PC-3 (cell line): Measurements from ENCODE around the gene SIM2. TPM values are rescaled to one million over a fixed set of nuclear protein-coding genes. Genes with fewer than 3 reads are reported as not detected.

ENCODE experiments used
- ATAC-seq: fragments of 200-7000 bp; cut with Tn5 transposase; 2 replicates; pipeline ENCODE4 v1.9.1; 2020; ENCODE audit warnings: mild to moderate bottlenecking, moderate library complexity
- BruUV-seq: library from RNA; stranded (reverse); fragments of 400-500 nt; replicated peaks from 2 replicates; lab custom pipeline; 2021; lab: Mats Ljungman, UMichigan
- CTCF ChIA-PET: fragments of 300-600 bp; sonication (Branson Sonifier 250); formaldehyde crosslinking; loops from one replicate; lab custom pipeline; 2022; ENCODE audit warnings: antibody characterized with exemption; lab: Charles Lee
- POLR2A ChIA-PET: fragments of 300-600 bp; sonication (Branson Sonifier 250); formaldehyde crosslinking; loops from one replicate; lab custom pipeline; 2022; ENCODE audit warnings: antibody characterized with exemption; ENCODE audit not compliant: unreplicated experiment; lab: Charles Lee
- DNase-seq: peaks from one replicate; pipeline ENCODE4 v3.0.0-alpha.2; 2015
- H2AFZ ChIP-seq: fragments of 300-600 bp; sonication (generic); 2 replicates; pipeline ENCODE4 v1.6.0; 2016; ENCODE audit warnings: antibody characterized with exemption, low read length
- H3F3A ChIP-seq: fragments of 300-600 bp; sonication (generic); one replicate; pipeline ENCODE4 v1.6.0; 2017; ENCODE audit warnings: antibody characterized with exemption, low read length, control low read depth, mild to moderate bottlenecking; ENCODE audit not compliant: unreplicated experiment
- H3K27ac ChIP-seq: fragments of 300-600 bp; sonication (generic); 2 replicates; pipeline ENCODE4 v1.5.1; 2016; ENCODE audit warnings: mild to moderate bottlenecking, low read length
- H3K27me3 ChIP-seq: fragments of 300-600 bp; sonication (generic); 2 replicates; pipeline ENCODE4 v1.6.1; 2016; ENCODE audit warnings: low read length, mixed read lengths
- H3K36me3 ChIP-seq: fragments of 300-600 bp; sonication (generic); 2 replicates; pipeline ENCODE4 v1.6.1; 2016; ENCODE audit warnings: low read depth, mixed run types, low read length, mixed read lengths
- H3K4me1 ChIP-seq: fragments of 300-600 bp; sonication (generic); 2 replicates; pipeline ENCODE4 v1.5.1; 2016; ENCODE audit warnings: low read length; ENCODE audit not compliant: insufficient read depth
- H3K4me2 ChIP-seq: fragments of 300-600 bp; sonication (generic); 2 replicates; pipeline ENCODE4 v1.6.0; 2016; ENCODE audit warnings: low read length
- H3K4me3 ChIP-seq: fragments of 300-600 bp; sonication (generic); 2 replicates; pipeline ENCODE4 v1.5.1; 2016; ENCODE audit warnings: mild to moderate bottlenecking, low read length, mixed read lengths
- H3K79me2 ChIP-seq: fragments of 300-600 bp; sonication (generic); 2 replicates; pipeline ENCODE4 v1.6.1; 2017; ENCODE audit warnings: low read length, mixed read lengths
- H3K9ac ChIP-seq: fragments of 300-600 bp; sonication (generic); 2 replicates; pipeline ENCODE4 v1.6.0; 2016; ENCODE audit warnings: mild to moderate bottlenecking, low read length
- H3K9me2 ChIP-seq: fragments of 300-600 bp; sonication (generic); replicated peaks from 2 replicates; pipeline ENCODE4 v1.6.1; 2016; ENCODE audit warnings: mixed run types, low read length, mixed read lengths
- H3K9me3 ChIP-seq: fragments of 300-600 bp; sonication (generic); 2 replicates; pipeline ENCODE4 v1.6.1; 2016; ENCODE audit warnings: low read length, mixed read lengths
- H4K20me1 ChIP-seq: fragments of 300-600 bp; sonication (generic); 2 replicates; pipeline ENCODE4 v1.6.1; 2016; ENCODE audit warnings: low read length, mixed read lengths
- CTCF ChIP-seq: fragments of 300-600 bp; sonication (generic); conservative IDR thresholded peaks from 2 replicates; pipeline ENCODE4 v1.5.1; 2017; ENCODE audit warnings: antibody characterized with exemption, low read depth, mild to moderate bottlenecking, low read length
- EZH2 ChIP-seq: fragments of 300-600 bp; sonication (generic); IDR thresholded peaks from one replicate; pipeline ENCODE4 v1.6.1; 2017; ENCODE audit warnings: antibody characterized with exemption, mild to moderate bottlenecking, low read length; ENCODE audit not compliant: unreplicated experiment
- EZH2phosphoT487 ChIP-seq: fragments of 300-600 bp; sonication (generic); IDR thresholded peaks from 2 replicates; pipeline ENCODE4 v1.6.1; 2018; ENCODE audit warnings: mild to moderate bottlenecking, antibody characterized with exemption, low read length, borderline replicate concordance
- intact Hi-C: fragments of 100-400 bp; cut with micrococcal nuclease; formaldehyde crosslinking; loops from 2 replicates; pipeline ENCODE4 v1.9.0; 2023
- total RNA-seq: library from RNA; depleted of rRNA; stranded (reverse); fragments of >200 nt; gene quantifications from 2 replicates; pipeline ENCODE4 v1.2.3, GENCODE V29; 2014

Gene SIM2
- total RNA-seq, 1 experiment from 2014 or later = 71.2 TPM

DNA sequence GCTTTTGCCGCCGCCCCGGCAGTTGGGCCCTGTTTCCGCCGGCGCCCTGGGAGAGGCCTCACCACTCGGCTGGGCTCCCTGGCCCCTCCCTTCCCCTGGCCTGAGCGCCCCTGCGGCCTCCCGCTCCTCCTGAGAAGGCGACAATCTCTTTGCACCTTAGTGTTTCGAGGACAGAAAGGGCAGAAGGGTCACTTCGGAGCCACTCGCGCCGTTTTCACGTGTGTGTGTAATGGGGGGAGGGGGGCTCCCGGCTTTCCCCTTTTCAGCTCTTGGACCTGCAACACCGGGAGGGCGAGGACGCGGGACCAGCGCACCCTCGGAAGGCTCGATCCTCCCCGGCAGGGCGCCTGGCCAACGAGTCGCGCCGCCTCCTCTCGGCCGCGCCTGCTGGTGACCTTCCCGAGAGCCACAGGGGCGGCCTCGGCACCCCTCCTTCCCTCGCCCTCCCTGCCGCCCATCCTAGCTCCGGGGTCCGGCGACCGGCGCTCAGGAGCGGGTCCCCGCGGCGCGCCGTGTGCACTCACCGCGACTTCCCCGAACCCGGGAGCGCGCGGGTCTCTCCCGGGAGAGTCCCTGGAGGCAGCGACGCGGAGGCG, 432 bp upstream of the SIM2 start:
- CTCF ChIA-PET = no interaction called here
- Histone ChIP-seq H3K36me3 (peaks cover 13% of the 10 kb centered on the region), H4K20me1 (peaks cover 34% of the 10 kb centered on the region), H3K4me1 (peaks cover 19% of the 10 kb centered on the region), H3K27me3 (no peaks in the 10 kb centered on the region), H3K4me3 (peak overlapping the region; percentile 95), H3K27ac (peak overlapping the region; percentile 84), H3K9me3 (no peaks in the 10 kb centered on the region), H3K9me2 (no peaks in the 10 kb centered on the region), H3K79me2 (peaks cover 72% of the 10 kb centered on the region), H3F3A (no peaks in the 10 kb centered on the region), H3K4me2 (peak overlapping the region; percentile 89), H2AFZ (peak overlapping the region; percentile 91), H3K9ac (peak overlapping the region; percentile 96)
- intact Hi-C loops = loop anchor here (1.0 kb wide), 2 partner anchors 22 to 37 kb away; no protein-coding TSS in a partner anchor
- POLR2A ChIA-PET = no interaction called here
- DNase-seq (peak; percentile 73), ATAC-seq (peak; percentile 58)
- BruUV-seq = no TSS peak
- no peak for TF ChIP-seq CTCF
- no peak for TF ChIP-seq EZH2phosphoT487
- TF ChIP-seq EZH2 = no peak

DNA sequence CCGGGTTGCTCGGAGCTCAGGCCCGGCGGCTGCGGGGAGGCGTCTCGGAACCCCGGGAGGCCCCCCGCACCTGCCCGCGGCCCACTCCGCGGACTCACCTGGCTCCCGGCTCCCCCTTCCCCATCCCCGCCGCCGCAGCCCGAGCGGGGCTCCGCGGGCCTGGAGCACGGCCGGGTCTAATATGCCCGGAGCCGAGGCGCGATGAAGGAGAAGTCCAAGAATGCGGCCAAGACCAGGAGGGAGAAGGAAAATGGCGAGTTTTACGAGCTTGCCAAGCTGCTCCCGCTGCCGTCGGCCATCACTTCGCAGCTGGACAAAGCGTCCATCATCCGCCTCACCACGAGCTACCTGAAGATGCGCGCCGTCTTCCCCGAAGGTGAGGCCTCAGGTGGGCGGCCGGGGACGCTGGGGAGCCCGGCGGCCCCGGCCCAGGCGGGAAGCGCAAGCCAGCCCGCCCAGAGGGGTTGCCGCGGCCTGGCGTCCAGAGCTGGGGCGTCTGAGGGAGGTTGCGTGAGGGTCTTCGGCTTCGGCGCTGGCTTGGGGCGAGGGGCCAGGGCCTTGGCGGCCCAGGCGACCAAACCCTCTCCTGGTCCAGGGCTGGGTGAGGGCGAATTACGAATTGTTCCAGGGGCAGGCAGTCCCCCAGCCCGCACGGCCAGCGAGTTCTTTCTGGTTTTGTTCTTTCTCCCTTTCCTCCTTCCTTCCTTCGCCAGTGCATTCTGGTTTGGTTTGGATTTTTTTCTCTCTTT, 805 bp downstream of the SIM2 start:
- intact Hi-C loops = loop anchor here (1.0 to 5.0 kb wide), 2 partner anchors 112 to 228 kb away; no protein-coding TSS in a partner anchor
- Histone ChIP-seq H3K9me2 (no peaks in the 10 kb centered on the region), H3K4me1 (peaks cover 19% of the 10 kb centered on the region), H3K36me3 (peaks cover 13% of the 10 kb centered on the region), H3K27me3 (no peaks in the 10 kb centered on the region), H3K9ac (peak overlapping the region; percentile 96), H3K4me3 (peak overlapping the region; percentile 95), H2AFZ (no peak overlapping the region; the same call in 1 of the 2 replicates), H3F3A (no peaks in the 10 kb centered on the region), H3K4me2 (peak overlapping the region; percentile 92), H3K79me2 (peaks cover 85% of the 10 kb centered on the region), H3K27ac (peak overlapping the region; percentile 79), H4K20me1 (peaks cover 46% of the 10 kb centered on the region), H3K9me3 (no peaks in the 10 kb centered on the region)
- TF ChIP-seq CTCF (no peak), EZH2phosphoT487 (no peak), EZH2 (no peak)
- ATAC-seq (no peak), DNase-seq (peak; percentile 29)
- CTCF ChIA-PET = no interaction called here
- POLR2A ChIA-PET = no interaction called here
- no TSS peak for BruUV-seq
